Measurements from ENCODE around the gene RRN3.
"Not testable (repeated sequence)": the region's sequence is repeated elsewhere in the genome, so short reads cannot be mapped to it uniquely, and the experiment has no call there.

DNA sequence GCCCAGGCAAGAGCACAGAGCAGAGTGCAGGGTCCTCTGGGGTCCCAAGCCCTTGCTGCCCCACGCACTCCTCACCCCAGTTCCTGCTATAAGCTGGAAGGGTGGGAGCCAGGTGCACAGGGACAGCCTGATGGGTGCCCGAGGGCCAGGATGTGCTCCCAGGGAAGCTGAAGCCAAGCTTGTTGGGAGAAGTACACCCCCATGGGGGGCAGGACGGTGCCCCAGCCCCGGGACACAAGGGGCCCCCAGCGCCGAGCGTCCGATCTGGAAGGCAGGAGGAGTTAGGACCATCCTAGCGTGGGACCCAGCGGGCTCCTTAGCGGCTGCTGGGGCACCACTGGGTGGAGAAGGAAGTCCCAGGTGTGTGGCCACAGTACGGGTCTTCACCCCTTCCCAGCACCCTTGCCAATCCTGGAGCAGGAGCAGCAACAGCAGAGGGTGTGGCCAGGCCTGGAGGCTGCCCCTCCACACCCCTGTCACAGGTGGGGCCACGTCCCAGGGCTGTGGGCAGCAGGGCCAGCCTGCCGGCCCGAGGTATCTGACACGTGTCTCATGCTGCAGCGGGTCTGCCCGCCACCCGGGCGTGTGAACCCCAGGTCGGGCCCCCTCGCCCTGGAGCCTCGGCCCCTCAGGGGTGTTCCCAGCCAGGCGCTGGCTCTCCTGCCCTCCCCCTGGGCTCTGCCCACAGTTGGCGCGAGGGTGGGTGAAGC is 49.0 kb upstream of the RRN3 start:
- TF ChIP-seq POLR2AphosphoS5, POLR2A (IDR thresholded peaks at IDR 0.05): not testable (repeated sequence)
